Measurements from ENCODE around the gene EXD2. TPM values are rescaled to one million over a fixed set of nuclear protein-coding genes. Genes with fewer than 3 reads are reported as not detected.
"Not testable (repeated sequence)": the region's sequence is repeated elsewhere in the genome, so short reads cannot be mapped to it uniquely, and the experiment has no call there.

The EXD2 gene
- total RNA-seq, 1 experiment from 2014 or later: 13.2 TPM

GRCh38 chr14:69193721-69194120 lies 2.4 kb downstream of the EXD2 start:
- no peak for DNase-seq (ENCODE audit: low read depth)

- no peak for DNase-seq (ENCODE audit: low read depth)
Measured at GRCh38 chr14:69199786-69200185, 8.5 kb downstream of the EXD2 start.

GRCh38 chr14:69204753-69205152 lies 13.5 kb downstream of the EXD2 start:
- DNase-seq (ENCODE audit: low read depth): peak; percentile 8

GRCh38 chr14:69207435-69208041 lies 16.2 kb downstream of the EXD2 start:
- no peak for DNase-seq (ENCODE audit: low read depth)

- DNase-seq (ENCODE audit: low read depth): no peak
Measured at GRCh38 chr14:69208666-69209065, 17.4 kb downstream of the EXD2 start.

GRCh38 chr14:69214393-69214792 lies 23.1 kb downstream of the EXD2 start:
- peak; percentile 7 for DNase-seq (ENCODE audit: low read depth)

GRCh38 chr14:69217663-69218062 lies 26.4 kb downstream of the EXD2 start:
- not testable (repeated sequence) for DNase-seq (ENCODE audit: low read depth)

- no peak for DNase-seq (ENCODE audit: low read depth)
Measured at GRCh38 chr14:69224946-69225345, 33.6 kb downstream of the EXD2 start.

- no peak for DNase-seq (ENCODE audit: low read depth)
Measured at GRCh38 chr14:69226178-69226577, 34.9 kb downstream of the EXD2 start.

- no peak for DNase-seq (ENCODE audit: low read depth)
Measured at GRCh38 chr14:69226736-69227135, 35.4 kb downstream of the EXD2 start.

- DNase-seq (ENCODE audit: low read depth): no peak
Measured at GRCh38 chr14:69231486-69231885, 40.2 kb downstream of the EXD2 start.

- no peak for DNase-seq (ENCODE audit: low read depth)
Measured at GRCh38 chr14:69232388-69232787, 41.1 kb downstream of the EXD2 start.

- no peak for DNase-seq (ENCODE audit: low read depth)
Measured at GRCh38 chr14:69234106-69234505, 42.8 kb downstream of the EXD2 start.

- no peak for DNase-seq (ENCODE audit: low read depth)
Measured at GRCh38 chr14:69235708-69236107, 44.4 kb downstream of the EXD2 start.

GRCh38 chr14:69237142-69237541 lies 45.8 kb downstream of the EXD2 start:
- no peak for DNase-seq (ENCODE audit: low read depth)

- DNase-seq (ENCODE audit: low read depth): no peak
Measured at GRCh38 chr14:69237584-69237983, 46.3 kb downstream of the EXD2 start.

- no peak for DNase-seq (ENCODE audit: low read depth)
Measured at GRCh38 chr14:69238883-69239282, 47.6 kb downstream of the EXD2 start.

- DNase-seq (ENCODE audit: low read depth): no peak
Measured at GRCh38 chr14:69240527-69241173, 49.4 kb downstream of the EXD2 start.

GRCh38 chr14:69241577-69241976 lies 50.3 kb downstream of the EXD2 start:
- DNase-seq (ENCODE audit: low read depth): no peak

GRCh38 chr14:69242311-69243224 lies 51.3 kb downstream of the EXD2 start:
- peak; percentile 63 for DNase-seq (ENCODE audit: low read depth)

- no peak for DNase-seq (ENCODE audit: low read depth)
Measured at GRCh38 chr14:69244946-69245345, 53.6 kb downstream of the EXD2 start.

- DNase-seq (ENCODE audit: low read depth): no peak
Measured at GRCh38 chr14:69246331-69246730, 55.0 kb downstream of the EXD2 start.

Measured in M059J (cell line).